ENCODE results near the gene SCARB1. TPM values are rescaled to one million over a fixed set of nuclear protein-coding genes. Genes with fewer than 3 reads are reported as not detected.

Gene SCARB1
- total RNA-seq, 2 experiments from 2014 or later, result 18.2 to 18.3 TPM

DNA sequence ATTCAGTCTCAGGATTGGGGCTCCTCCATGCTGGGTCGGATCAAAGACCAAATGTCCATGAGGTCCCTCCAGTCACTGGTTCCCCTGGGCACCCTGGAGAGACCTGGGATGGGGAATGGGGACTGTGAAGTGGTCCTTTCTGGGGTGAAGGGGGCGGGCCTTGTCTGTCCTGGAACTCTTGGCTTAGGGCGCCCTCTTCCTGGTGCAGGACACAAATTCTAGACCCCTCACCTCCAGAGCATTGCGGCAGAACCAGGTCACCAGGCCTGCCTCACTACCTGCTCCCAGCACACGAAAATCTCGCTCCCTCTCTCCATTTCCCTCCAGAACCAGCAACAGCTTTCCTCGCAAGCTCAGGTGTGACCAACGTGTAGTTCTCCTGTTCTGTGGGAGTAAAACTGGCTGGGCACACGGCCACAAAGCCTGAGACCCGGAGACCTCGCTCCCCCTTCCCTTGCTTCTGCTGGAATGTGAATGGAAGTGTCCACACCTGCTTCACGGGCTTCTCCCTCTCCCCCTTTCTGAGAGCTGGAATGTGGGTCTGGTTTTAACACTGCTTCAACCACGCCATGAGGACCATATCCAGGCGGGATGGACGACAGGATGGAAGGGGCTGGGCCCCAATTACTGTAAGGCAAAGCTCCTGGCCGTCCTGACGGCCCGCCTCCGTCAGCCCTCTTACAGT lies 112.7 kb downstream of the SCARB1 start:
- intact Hi-C loops (cut with micrococcal nuclease), result no loop called here
- no peak overlapping the region for H3K4me3 Mint-ChIP-seq
- peaks cover 4% of the 10 kb centered on the region for H3K9me3 Mint-ChIP-seq
- DNase-seq, result no peak
- H3K27ac Mint-ChIP-seq, result no peak overlapping the region
- H3K4me1 Mint-ChIP-seq (ENCODE audit: low read depth), result peaks cover 15% of the 10 kb centered on the region
- H3K27me3 Mint-ChIP-seq (ENCODE audit: low read depth), result peaks cover 10% of the 10 kb centered on the region
- H3K36me3 Mint-ChIP-seq (ENCODE audit: low read depth), result no peaks in the 10 kb centered on the region
- CTCF ChIA-PET, result interaction anchor here (0.9 to 1.8 kb wide), 4 partner anchors 11 to 34 kb away, joined by 3 to 5 read pairs (median 5); no protein-coding TSS in a partner anchor

DNA sequence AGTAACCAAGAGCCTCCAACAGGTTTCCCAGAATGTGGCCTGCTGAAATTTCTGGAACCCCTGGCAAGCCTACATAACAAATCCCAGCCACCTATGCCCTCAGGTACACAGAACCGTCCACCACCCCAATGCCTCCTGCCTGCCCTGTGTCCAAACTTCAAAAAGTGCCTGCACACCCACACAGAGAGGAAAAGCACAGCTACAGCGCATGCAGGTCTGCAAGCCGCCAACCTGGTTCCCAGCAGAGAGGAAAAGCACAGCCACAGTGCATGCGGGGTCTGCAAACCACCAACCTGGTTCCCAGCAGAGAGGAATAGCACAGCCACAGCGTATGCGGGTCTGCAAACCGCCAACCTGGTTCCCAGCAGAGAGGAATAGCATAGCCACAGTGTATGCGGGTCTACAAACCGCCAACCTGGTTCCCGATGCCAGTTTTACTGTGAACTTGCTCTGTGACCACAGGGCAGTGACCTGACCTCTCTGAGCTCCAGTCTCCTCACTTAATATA lies 113.5 kb downstream of the SCARB1 start:
- H3K9me3 Mint-ChIP-seq, result peaks cover 4% of the 10 kb centered on the region
- H3K27ac Mint-ChIP-seq, result no peak overlapping the region
- H3K4me1 Mint-ChIP-seq (ENCODE audit: low read depth), result peaks cover 14% of the 10 kb centered on the region
- H3K27me3 Mint-ChIP-seq (ENCODE audit: low read depth), result peaks cover 11% of the 10 kb centered on the region
- no peak for DNase-seq
- intact Hi-C loops (cut with micrococcal nuclease), result no loop called here
- no peak overlapping the region for H3K4me3 Mint-ChIP-seq
- CTCF ChIA-PET, result interaction anchor here (1.5 to 1.8 kb wide), 3 partner anchors 14 to 33 kb away, joined by 3 to 5 read pairs (median 5); no protein-coding TSS in a partner anchor
- no peaks in the 10 kb centered on the region for H3K36me3 Mint-ChIP-seq (ENCODE audit: low read depth)

- Mint-ChIP-seq H3K27me3 (ENCODE audit: low read depth) (peaks cover 8% of the 10 kb centered on the region), H3K27ac (no peak overlapping the region), H3K9me3 (peaks cover 4% of the 10 kb centered on the region), H3K36me3 (ENCODE audit: low read depth) (no peaks in the 10 kb centered on the region), H3K4me3 (no peak overlapping the region), H3K4me1 (ENCODE audit: low read depth) (peaks cover 12% of the 10 kb centered on the region)
- CTCF ChIA-PET, result interaction anchor here (0.7 to 0.8 kb wide), 2 partner anchors 15 to 284 kb away, joined by 3 to 4 read pairs; no protein-coding TSS in a partner anchor
- intact Hi-C loops (cut with micrococcal nuclease), result no loop called here
- DNase-seq, result no peak
Observed at GRCh38 chr12:124749725-124750124, 113.9 kb downstream of the SCARB1 start.

GRCh38 chr12:124747426-124748161 lies 116.1 kb downstream of the SCARB1 start:
- Mint-ChIP-seq H3K4me3 (no peak overlapping the region), H3K4me1 (ENCODE audit: low read depth) (peaks cover 12% of the 10 kb centered on the region), H3K27me3 (ENCODE audit: low read depth) (peaks cover 8% of the 10 kb centered on the region), H3K36me3 (ENCODE audit: low read depth) (no peaks in the 10 kb centered on the region), H3K9me3 (no peaks in the 10 kb centered on the region), H3K27ac (no peak overlapping the region)
- no peak for DNase-seq
- intact Hi-C loops (cut with micrococcal nuclease), result no loop called here
- CTCF ChIA-PET, result no interaction called here

- Mint-ChIP-seq H3K27ac (no peak overlapping the region), H3K4me1 (ENCODE audit: low read depth) (peaks cover 12% of the 10 kb centered on the region), H3K4me3 (no peak overlapping the region), H3K36me3 (ENCODE audit: low read depth) (no peaks in the 10 kb centered on the region), H3K9me3 (no peaks in the 10 kb centered on the region), H3K27me3 (ENCODE audit: low read depth) (peaks cover 8% of the 10 kb centered on the region)
- intact Hi-C loops (cut with micrococcal nuclease), result no loop called here
- CTCF ChIA-PET, result interaction anchor here (0.6 kb wide), 1 partner anchor 14 kb away, joined by 3 read pairs; no protein-coding TSS in a partner anchor
- DNase-seq, result no peak
Observed at GRCh38 chr12:124746649-124747425, 116.8 kb downstream of the SCARB1 start.

- intact Hi-C loops (cut with micrococcal nuclease), result no loop called here
- Mint-ChIP-seq H3K36me3 (ENCODE audit: low read depth) (no peaks in the 10 kb centered on the region), H3K27ac (no peak overlapping the region), H3K9me3 (no peaks in the 10 kb centered on the region), H3K4me3 (no peak overlapping the region), H3K4me1 (ENCODE audit: low read depth) (peaks cover 16% of the 10 kb centered on the region), H3K27me3 (ENCODE audit: low read depth) (peaks cover 7% of the 10 kb centered on the region)
- CTCF ChIA-PET, result no interaction called here
- peak; percentile 53 for DNase-seq
Observed at GRCh38 chr12:124745891-124746570, 117.6 kb downstream of the SCARB1 start.

DNA sequence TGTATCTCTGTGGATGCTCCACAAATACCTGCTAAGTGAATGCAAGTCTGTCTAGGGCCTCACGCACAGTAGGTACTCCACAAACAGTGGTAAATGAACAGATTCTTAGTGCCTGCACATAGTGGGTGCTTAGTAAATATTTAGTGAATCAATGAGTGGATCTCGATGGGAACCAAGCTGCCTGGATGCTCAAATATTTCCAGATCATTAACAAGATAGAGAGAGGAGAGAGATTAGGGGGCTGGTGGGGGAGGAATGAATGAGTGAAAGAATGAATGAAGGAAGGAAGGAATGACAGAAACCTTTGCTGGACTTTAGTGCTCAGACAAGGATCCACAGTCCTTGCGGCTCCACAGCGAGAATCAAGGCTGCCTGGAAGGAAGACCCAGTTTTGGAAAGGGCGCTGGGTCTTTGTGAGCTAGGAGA lies 118.2 kb downstream of the SCARB1 start:
- Mint-ChIP-seq H3K36me3 (ENCODE audit: low read depth) (no peaks in the 10 kb centered on the region), H3K27ac (no peak overlapping the region), H3K27me3 (ENCODE audit: low read depth) (peaks cover 7% of the 10 kb centered on the region), H3K9me3 (no peaks in the 10 kb centered on the region), H3K4me1 (ENCODE audit: low read depth) (peaks cover 21% of the 10 kb centered on the region), H3K4me3 (no peak overlapping the region)
- no peak for DNase-seq
- CTCF ChIA-PET, result no interaction called here
- intact Hi-C loops (cut with micrococcal nuclease), result no loop called here

DNA sequence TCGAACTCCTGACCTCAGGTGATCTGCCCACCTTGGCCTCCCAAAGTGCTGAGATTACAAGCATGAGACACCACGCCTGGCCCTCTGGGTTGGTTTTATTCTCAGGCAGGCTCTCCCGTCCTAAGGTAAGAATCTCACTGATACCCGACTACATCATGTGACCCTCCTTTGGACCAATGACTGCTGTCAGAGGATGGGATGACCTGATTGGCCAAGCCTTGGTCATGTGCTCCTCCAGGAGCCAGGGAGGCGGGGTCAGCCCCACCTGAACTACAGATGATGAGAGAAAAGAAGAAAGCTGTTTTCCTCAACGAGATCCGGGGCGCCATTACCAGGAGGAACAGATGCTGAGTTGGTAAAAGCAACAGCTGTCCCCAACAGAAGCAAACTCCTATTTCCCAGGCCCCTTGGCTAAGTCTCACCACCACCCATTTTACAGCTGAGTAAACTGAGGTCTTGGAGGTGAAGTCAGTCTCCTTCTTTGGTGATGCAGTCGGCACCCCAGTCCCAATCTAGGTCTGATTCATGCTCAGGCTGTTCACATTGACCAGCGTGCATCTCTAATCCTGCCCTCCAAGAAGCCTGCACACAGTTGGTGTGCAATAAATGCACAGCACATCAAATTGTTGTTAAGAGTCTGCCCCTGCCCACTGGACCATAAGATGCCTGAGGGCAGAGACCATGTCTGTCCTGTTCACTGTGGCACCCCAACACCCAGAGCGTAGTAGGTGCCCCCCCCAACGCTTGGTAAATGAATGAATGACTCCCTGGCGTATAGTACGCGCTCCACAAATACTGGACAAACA lies 118.8 kb downstream of the SCARB1 start:
- DNase-seq, result no peak
- no peak overlapping the region for H3K4me3 Mint-ChIP-seq
- intact Hi-C loops (cut with micrococcal nuclease), result no loop called here
- peaks cover 28% of the 10 kb centered on the region for H3K4me1 Mint-ChIP-seq (ENCODE audit: low read depth)
- H3K27me3 Mint-ChIP-seq (ENCODE audit: low read depth), result peaks cover 7% of the 10 kb centered on the region
- no peak overlapping the region for H3K27ac Mint-ChIP-seq
- CTCF ChIA-PET, result interaction anchor here (0.6 kb wide), 1 partner anchor 782 kb away, joined by 5 read pairs; no protein-coding TSS in a partner anchor
- peaks cover 1% of the 10 kb centered on the region for H3K9me3 Mint-ChIP-seq
- H3K36me3 Mint-ChIP-seq (ENCODE audit: low read depth), result no peaks in the 10 kb centered on the region

GRCh38 chr12:124744273-124744640 lies 119.4 kb downstream of the SCARB1 start:
- peaks cover 1% of the 10 kb centered on the region for H3K9me3 Mint-ChIP-seq
- peaks cover 28% of the 10 kb centered on the region for H3K4me1 Mint-ChIP-seq (ENCODE audit: low read depth)
- no peak overlapping the region for H3K27ac Mint-ChIP-seq
- intact Hi-C loops (cut with micrococcal nuclease), result no loop called here
- H3K4me3 Mint-ChIP-seq, result no peak overlapping the region
- H3K27me3 Mint-ChIP-seq (ENCODE audit: low read depth), result peaks cover 7% of the 10 kb centered on the region
- no peak for DNase-seq
- CTCF ChIA-PET, result interaction anchor here (0.6 kb wide), 1 partner anchor 782 kb away, joined by 5 read pairs; no protein-coding TSS in a partner anchor
- H3K36me3 Mint-ChIP-seq (ENCODE audit: low read depth), result no peaks in the 10 kb centered on the region

- Mint-ChIP-seq H3K9me3 (peaks cover 1% of the 10 kb centered on the region), H3K4me3 (no peak overlapping the region), H3K27me3 (ENCODE audit: low read depth) (peaks cover 7% of the 10 kb centered on the region), H3K36me3 (ENCODE audit: low read depth) (no peaks in the 10 kb centered on the region), H3K4me1 (ENCODE audit: low read depth) (peaks cover 28% of the 10 kb centered on the region), H3K27ac (no peak overlapping the region)
- intact Hi-C loops (cut with micrococcal nuclease), result no loop called here
- DNase-seq, result no peak
- CTCF ChIA-PET, result no interaction called here
Observed at GRCh38 chr12:124743479-124744272, 120.0 kb downstream of the SCARB1 start.

Measured in activated naive CD4-positive, alpha-beta T cell treated with anti-CD3 and anti-CD28 coated beads for 36 hours (primary cell).